ENCODE results near the gene GOLGA1.

The GOLGA1 gene

DNA sequence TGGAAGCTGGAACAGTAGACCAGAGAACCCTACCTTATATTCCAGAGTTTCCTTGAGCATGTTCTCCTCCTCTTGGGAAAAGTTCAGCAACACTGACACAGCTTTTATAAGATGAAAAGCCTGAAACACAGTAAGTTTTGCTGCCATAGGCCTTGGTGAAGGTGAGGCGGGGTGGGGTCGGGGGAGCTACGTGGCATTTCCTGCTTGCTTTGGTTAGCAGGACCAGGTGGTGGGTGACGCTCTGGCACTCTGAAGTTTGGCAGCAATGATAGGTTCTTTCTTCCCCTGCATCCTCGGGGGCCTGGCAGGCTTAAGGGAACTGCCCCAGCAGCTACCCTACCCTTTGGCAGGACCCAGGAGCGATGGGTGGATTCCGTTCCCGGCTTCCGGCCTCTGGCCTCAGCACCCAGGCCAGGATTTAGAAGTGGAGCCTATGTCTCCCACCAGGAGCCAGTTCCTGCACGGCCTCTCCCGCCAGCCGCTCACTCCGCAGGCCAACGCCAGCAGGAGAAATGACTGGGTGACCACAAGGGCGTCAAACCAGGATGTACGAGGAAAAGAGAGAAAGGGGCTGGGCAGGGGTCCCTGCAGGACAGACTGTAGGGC is 59.6 kb downstream of the GOLGA1 start:
- DNase-seq: no peak

- no peak for DNase-seq
Measured at GRCh38 chr9:124880501-124880900, 60.4 kb downstream of the GOLGA1 start.

DNA sequence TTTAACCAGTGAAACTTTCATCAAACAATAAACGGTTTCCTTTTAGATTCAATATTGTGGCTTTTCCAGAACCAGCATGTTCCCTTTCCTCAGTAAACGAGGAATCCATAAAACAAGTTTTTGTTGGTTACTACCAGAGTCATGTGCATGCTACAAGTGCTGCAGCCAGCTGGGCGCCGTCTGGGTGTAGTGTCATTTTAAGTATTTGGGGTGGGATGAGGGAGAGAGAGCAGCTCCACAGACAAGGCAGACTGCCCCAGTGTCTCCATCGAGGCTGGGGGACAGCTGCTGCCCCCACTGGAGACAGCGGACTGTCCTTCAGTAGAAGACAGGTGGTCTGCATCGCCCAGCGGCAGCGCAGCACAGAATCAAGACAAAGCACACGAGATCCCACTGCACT is 61.7 kb downstream of the GOLGA1 start:
- no peak for DNase-seq

DNA sequence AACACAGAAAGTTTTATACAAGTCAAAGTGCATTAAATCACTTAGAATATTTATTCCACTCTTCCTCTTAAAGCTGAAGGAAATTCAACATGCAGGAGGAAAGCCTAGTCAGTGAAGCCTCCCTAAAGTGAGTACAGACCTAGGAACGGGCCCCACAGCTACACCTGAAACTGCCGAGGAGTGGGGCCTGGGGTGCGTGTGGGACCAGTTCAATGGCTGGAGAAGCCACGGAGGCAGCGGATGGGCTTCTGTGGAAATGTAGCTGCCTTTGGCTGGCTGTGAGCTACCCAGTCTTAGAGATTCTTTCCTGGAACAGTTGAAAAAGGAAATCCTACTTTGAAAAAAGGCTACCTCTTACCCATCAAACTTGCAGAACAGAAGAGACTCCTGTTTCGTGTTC is 62.4 kb downstream of the GOLGA1 start:
- no peak for DNase-seq

DNA sequence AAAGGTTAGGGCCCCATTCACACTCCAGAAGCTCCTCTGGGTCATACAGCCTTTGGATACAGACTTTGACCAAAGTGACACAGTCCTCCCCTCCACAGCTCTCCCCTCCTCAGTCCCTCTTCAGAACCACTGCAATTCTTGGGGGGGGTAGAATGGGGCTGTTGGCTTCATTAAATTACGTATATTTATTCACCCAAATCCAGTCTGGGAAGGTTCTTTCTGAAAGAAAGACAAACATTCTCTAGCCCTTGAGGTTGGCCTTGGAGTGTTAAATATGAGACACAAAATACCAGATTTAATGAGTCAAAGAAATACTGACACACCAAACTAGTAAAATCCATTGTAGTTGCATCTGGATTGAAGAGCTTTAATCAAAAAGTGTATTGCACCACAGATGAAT is 62.9 kb downstream of the GOLGA1 start:
- DNase-seq: no peak

DNA sequence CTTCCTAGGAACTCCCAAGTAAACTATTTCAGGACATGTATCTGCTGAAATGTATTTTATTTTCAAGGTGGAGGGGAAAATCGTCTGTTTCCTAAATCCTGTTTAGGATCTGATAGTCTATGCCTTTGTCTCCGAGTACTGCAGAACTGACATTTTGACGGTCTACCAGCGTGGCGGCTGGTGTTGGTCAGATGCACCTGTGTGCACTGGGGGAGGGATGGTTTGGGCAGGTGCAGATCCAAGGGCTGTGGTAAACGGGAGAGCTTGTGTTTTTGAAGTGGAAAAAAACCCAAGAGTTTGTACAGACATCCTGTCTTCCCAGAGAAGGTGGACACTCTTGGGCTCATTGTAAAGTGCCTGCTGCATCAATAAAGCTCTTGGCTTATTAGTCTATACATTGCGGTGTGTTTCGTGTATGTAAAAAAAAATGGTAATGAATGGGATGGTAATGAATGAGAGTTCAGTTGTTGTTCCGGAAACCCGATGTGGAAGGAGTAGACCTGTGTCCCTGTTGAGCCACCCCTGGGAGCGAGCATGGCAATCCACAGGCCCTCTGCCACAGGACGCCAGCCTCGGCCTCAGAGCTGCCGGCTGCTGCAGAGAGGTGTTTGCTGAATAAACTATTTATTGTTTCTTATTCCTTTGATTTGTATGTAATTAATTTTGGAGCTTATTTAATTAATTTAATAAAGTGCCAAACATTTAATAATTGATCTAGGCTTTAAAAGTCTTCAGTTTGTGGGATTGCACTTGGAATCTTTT is 63.7 kb downstream of the GOLGA1 start:
- no peak for DNase-seq

GRCh38 chr9:124875501-124875900 is 65.4 kb downstream of the GOLGA1 start:
- no peak for DNase-seq

DNA sequence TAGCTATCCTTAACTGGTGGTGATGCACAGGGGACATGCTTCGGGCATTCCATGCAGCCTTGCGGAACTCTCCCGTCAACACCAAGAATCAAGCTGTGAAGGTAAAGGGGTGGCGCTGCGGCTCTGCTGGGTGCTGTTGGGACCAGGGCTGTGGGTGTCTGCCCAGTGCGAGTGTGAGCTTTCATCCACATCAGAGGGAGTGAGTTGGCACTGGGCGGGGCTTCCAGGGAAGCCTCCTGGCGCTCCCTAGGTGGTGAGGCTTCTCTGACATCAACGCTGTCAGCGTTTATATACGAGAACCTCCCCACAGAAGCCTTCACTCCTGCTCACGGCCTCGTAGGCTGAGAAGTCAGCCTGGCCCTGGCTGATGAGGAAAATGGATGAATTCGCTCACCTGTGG is 67.2 kb downstream of the GOLGA1 start:
- DNase-seq: no peak

DNA sequence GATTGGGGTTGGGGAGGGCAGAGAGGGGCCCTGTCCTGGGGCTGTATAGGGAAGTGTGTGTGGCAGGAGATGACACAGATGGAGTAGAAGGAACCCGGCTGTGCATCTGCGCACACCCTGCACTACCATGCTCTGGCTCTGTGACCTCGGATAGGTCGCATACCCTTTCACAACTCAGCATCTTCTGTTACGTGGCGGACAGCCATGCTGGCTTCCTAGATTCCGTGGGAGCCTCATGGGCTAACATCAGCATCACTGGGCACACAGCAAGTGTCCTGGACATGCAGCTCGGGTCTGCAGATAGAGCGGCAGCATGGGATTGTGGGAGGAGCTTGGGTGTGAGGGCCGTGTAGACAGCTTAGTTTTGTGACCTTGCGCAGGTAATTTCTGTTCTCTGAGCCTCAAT is 69.7 kb downstream of the GOLGA1 start:
- DNase-seq: no peak

DNA sequence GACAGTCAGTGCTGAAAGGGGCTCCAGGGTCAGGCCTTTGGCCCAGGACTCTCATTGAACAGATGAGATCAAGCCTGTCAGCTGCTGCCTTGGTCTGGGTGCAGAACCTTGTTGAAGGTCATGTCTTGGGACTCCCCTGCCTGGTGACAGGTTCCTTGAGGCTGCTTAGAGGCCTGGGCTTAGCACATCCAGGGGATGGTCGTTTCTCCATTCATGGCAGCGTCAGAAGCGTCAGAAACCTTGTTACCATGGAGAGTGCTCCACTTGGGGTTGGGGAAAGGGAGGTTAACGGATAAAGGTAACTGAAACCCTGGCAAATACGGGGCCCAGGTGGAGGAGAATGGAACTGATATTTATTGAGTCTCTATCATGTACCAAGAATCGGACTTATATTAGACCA is 70.2 kb downstream of the GOLGA1 start:
- DNase-seq: no peak

GRCh38 chr9:124869986-124870560 is 70.8 kb downstream of the GOLGA1 start:
- no peak for DNase-seq

GRCh38 chr9:124869466-124869985 is 71.4 kb downstream of the GOLGA1 start:
- no peak for DNase-seq

DNA sequence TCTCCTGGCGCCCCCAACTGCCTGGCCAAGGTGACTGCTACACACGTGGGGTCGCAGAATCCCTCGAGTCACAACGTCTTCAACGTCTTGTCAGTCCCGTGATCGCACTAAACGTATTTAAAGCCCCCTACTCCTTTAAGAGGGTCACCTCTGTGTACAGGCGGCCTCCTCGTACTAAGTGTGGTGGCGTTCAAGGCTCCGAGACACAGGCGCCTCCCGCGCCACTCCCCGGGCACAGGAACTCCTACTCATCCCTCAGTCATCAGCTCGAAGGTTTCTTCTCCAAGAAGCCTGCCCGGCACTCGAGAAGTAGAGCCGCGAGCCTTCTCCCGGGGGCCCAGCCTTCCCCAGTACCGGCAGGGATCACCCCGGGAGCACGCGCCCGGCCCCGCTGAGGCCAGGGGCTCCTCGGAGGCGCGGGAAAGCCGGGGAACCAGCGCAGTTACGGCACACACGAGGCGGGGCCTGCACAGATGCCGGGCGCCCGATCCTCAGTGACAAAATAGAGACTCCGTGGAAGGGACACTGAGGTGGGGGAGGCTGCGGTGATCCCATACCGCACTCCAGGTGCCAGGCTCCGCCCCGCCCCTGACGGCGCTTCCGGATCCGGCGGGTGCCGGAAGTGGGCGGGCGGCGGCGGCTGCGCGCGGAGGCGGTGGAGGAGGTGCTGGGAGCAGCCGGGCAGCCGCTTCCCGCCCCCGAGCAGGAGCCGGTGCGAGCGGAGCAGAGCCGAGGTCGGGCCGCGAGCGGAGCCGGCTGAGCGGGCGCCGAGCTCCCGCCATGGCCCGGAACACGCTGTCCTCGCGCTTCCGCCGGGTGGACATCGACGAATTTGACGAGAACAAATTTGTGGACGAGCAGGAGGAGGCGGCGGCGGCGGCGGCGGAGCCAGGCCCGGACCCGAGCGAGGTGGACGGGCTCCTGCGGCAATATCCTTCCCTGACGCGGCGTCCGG is 72.1 kb downstream of the GOLGA1 start:
- DNase-seq: peak; percentile 79

GRCh38 chr9:124863371-124863871 is 77.5 kb downstream of the GOLGA1 start:
- DNase-seq: no peak

DNA sequence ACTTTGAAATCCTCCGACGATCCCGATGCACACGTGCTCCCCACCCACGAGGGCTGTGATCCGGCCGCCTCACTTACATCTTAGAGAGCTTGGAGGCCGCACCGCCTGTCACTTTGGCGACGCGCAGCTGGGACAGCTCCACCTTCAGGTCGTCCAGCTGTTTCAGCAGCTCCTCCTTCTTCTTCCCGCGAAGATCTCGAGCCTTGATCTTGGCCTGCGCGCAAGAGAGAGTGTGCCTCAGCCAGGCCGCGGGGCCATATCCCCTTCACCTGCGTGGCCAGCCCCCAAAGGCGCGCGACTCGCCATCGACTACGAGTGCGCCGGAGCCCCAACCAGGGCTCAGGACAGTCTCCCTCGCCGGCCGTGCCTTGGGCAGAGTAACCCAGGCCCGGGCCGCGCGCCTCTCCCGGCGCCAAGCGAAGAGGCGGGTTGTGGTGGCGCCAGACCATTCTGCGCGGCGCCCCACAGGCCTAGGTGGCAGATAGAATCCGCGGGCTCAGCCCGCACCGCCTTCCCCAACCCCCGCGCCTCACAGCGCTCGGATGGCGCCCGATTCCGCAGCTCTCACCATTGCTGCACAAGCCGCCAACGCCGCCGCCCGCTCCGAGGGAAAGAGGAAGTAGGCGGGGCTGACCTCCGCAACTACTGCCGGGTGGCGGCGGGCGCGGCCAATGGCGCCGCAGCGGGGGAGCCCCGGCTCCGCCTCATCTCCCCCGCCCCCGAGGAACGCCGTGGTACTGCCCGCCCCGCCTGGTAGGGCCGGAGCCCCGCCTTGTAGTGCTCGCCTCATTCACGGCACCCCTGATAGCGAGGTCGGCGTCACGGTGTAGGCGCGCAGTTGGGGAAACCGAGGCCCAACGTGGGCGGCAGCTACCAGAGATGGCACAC is 79.3 kb downstream of the GOLGA1 start, which contains the start of the genes ARPC5L and RPL35:
Gene ARPC5L (plus strand): TSS at position 789 of the 888 bp plus-strand sequence. CDS start 7,161 bp downstream, outside the sequence.
Gene RPL35 (minus strand): TSS at position 616 of the 888 bp plus-strand sequence. CDS start 45 bp downstream, at position 571.
- DNase-seq: peak; percentile 89

DNA sequence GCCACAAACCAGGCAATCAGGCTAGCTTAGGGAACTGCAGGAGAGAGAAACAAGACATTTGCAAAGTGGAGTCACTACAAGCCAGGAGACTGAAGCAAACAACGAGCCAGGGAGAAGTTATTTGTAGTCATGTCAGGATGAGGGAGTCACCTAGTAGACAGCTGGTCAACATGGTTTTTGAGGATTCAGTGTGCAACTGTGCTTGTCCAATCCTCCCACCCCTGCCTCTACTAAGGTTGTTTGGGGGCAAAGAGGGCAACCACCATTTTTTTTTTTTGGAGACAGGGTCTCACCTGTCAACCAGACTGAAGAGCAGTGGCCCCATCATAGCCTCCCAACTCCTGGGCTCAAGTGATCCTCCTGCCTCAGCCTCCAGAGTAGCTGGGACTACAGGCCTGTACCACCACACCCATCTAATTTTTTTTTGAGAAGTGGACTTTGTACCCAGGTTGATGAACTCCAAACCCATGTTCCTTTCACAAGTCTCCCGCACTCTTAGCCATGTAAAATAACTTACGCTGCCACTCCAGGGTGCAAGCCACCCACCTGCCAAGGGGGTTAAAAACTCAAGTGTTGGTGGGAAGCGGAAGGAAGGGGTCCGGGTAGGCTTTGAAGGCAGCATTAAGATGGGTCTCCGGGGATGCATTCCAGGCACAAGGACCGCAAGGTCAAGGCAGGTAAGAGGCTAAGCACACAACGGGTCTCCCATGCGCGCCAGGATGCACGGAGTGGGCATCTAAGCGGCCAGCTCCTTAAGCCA is 80.1 kb downstream of the GOLGA1 start:
- no peak for DNase-seq

DNA sequence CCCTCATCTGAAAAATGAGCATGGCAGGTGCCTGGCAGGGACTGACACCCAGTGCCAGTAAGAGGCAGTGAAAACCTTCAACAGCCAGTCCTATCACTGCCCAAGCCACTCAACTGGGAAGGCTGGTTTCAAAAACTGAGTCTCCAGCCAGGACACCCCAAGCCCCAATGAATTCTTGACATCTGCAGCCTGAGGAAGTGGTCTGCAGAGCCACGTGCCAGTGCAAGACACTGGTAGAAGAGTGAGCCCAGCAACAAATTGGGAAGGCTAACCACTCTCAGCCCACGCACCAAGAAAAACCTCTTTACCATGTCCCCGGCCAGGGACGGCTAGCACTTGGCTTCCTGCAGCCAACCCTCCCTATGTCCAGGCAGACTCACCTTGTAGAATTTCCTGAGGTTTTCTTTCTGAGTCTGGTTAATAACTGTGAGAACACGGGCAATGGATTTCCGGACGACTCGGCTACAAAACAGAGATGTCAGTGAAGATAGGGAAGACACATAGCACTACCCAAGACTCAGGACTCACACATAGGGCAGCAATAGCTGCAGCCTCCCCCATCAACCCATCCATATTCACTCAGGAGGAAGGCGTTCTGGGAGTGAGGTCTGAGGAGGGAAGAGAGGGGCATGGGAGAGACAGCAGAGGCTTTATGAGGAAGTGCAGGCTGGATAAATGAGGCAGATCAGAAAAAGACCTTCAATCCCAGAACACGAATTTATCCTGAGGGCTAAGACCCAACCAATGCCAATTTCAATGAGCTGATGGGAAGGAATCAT is 80.9 kb downstream of the GOLGA1 start:
- no peak for DNase-seq

DNA sequence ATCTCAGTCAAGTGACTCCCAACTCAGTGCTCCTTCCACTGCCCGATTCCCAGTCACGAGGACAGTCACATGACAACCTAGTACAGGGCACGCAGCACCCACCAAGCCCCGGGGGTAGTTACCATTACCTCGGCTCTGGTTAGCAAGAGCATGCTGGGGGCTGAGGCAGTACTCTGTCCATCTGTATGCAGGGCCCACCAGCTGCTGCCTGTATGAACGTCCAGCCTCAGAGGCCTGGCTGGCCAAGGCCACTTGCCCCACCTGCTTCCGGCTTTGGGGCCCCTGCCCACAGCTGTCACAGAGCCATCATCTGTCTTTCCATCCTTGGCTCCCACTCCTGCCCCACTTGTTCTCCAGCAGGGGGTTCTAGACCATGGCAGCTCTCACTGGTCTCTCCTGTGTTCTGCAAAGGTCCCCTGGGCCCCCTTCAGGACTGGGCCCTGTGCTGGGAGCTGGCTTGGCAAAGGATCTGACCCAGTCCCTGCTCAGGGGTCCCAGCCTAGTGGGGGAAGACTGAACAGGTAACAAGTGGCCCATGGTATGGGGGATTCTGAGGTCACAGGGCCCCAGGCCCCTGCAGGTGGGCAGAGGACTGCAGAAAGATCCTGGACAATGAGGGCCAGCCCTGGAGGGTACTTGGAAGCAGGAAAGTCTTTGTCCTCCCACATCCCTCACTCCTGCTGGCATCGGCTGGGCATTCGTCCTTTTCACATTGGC is 82.4 kb downstream of the GOLGA1 start:
- DNase-seq: no peak

DNA sequence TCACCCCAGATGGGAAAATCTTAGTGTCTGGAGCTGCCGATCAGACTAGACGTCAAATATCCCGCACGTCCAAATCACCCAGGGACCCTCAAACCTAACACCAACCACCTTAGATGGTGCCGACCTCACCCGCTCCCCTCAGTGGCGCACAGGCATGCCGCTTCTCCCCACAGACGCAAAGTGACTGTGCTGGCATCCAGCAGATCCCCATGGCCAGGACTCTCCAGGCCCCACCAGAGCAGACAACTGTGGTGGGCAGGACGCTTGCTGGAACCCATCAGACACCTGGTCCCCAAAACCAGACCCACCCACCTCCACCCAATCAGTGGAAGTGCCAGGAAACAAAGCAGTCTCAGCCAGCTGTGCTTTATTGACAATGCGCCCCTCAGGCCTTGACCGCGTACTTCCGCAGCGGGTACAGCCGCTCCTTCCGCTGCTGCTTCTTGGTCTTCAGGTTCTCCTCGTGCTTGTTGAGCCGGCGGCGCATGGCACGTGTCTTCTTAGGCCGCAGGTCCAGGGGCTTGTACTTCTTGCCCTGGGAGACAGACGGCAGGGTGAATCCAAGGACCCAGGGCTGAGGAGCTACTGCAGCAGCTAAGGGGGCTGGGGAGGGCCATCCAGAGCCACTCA is 83.2 kb downstream of the GOLGA1 start:
- no peak for DNase-seq
